HG03135 (cell line): ENCODE measurements around the gene SYS1.

Experiments used
- ATAC-seq: cut with Tn5 transposase; IDR thresholded peaks from one replicate; pipeline ENCODE4 v1.9.1; 2021; ENCODE audit warnings: mild to moderate bottlenecking, moderate library complexity; ENCODE audit not compliant: unreplicated experiment

SYS1 gene

DNA sequence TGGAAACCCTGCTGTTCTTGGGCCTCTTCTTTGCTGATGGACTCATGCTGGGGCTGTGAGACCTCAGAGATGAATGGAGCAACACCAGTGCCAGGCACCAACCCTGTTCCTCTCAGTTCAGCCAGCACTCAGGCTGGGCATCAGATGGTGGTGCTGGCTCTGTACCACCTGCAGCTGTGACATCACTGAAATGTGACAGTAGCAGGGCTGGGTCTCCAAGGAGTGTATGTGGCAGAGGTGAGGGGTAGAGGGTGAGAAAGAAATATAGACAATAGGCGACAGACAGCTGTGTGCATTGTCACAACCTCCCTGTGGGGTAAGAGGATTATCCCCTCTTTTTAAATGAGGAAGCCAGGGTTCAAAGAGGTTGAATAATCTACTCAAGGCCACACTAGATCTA, 15.2 kb downstream of the SYS1 start, which contains the start of gene TP53TG5:
Gene TP53TG5, minus strand, starts transcription at position 135 of the 400 bp plus-strand sequence. Its CDS starts 89 bp downstream, at position 46.
- no peak for ATAC-seq

DNA sequence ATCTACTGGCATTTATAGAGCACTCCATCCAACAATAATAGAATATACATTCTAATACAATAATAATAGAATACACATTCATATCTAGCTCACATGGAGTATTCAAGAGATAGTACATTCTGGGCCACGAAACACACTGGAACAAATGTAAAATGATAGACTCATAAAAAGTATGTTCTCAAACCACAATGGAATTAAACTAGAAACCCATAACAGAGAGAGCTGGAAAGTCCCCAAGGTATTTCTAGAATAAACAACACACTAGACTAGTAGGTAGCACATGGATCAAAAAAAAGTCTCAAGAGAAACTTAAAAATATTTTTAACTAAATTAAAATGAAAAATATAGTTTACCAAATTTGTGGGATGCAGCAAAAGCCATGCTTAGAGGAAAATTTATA, 24.3 kb downstream of the SYS1 start:
- ATAC-seq, result no peak

- ATAC-seq, result no peak
These were observed 28.0 kb downstream of the SYS1 start for GRCh38 chr20:45390931-45391330.

GRCh38 chr20:45391559-45391958, 28.6 kb downstream of the SYS1 start:
- ATAC-seq, result no peak

GRCh38 chr20:45392733-45393132, 29.8 kb downstream of the SYS1 start:
- ATAC-seq, result no peak

- ATAC-seq, result no peak
These were observed 31.5 kb downstream of the SYS1 start for GRCh38 chr20:45394221-45395113.

DNA sequence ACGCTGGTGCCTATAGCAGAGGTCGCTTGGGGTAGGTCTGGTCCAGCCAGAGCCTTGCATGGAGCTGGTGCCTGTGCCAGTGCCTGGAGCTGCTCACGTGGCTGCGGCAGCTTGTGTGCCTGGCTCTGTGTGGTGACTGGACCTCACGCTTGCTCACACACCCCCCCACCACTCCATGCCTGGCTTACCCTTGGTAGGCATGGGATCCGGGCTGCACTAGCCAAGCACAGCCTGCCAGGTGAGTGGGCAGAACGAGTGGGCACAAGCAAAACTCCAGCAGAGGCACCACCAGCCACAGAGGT, 32.1 kb downstream of the SYS1 start:
- ATAC-seq, result no peak

GRCh38 chr20:45399018-45399417, 36.1 kb downstream of the SYS1 start:
- ATAC-seq, result no peak

GRCh38 chr20:45400346-45401031, 37.5 kb downstream of the SYS1 start:
- no peak for ATAC-seq

DNA sequence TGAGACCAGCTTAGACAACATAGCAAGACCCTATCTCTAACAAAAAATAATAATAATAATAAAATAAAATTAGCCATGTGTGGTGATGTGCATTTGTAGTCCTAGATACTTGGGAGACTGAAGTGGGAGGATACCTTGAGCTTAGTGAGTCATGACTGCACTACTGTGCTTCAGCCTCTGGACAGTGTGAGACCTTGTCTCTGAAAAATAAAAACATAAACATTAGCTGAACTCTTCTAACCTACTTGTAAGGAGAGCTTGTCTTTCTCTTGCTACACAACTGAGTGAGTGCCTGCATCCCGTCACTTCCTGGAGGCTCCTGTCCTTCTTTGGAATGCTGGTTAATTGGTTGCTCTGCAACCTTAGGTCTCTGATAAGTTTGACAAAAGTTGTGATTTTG, 40.0 kb downstream of the SYS1 start:
- no peak for ATAC-seq

DNA sequence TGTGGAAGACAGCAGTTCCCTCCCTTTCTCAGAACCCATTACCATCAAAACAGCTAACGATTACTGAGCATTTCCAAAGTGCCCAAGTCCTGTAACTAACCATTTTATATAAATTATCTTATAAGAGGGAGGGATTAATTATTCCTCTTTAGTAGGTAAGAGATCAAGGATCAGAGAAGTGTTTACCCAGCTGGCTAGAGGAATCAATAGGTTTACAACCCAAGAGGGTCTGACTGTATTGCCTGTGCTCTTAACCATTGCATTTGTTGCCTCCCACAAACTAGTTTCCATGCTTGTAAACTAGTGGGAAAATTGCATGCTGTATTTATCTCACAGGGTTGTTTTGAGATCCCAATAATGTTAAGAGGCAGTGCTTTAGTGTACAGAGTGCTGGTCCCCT, 41.5 kb downstream of the SYS1 start:
- ATAC-seq, result no peak

- no peak for ATAC-seq
These were observed 42.8 kb downstream of the SYS1 start for GRCh38 chr20:45405571-45406259.

DNA sequence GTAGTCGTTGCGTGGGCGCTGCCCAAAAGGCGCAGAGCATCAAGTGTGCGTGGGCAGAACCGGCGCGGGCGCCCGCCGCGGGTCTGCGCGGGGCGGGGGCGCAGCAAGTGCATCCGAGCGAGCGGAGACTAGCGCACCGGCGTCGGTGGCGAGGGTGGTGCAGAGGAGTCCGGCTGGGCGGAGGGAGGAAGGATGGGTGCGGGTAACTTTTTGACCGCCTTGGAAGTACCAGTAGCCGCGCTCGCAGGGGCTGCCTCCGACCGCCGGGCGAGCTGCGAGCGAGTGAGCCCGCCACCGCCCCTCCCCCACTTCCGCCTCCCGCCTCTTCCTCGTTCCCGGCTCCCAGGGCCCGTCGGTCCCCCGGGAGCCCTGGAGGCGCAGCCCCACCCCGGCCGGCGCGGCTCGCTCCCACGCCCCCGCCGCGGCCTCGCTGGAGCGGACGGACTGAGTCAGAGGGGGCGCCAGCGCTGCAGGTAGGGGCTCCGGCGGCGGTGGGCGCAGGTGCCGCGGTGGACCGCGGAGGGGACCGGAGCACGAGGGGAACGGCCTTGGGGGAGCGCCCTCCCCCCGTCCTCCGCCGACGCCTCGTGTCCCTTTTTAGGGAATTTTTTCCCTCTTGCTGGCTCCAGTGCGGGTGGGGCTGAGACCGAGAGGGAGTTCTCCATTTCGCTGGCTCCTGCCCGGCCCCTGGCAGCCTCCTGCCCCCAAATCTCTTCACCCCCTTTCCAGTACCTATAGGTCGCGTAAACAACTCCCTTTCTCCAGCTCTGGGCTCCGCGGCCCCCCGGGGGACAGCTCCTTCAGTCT, 43.5 kb downstream of the SYS1 start:
- no peak for ATAC-seq

DNA sequence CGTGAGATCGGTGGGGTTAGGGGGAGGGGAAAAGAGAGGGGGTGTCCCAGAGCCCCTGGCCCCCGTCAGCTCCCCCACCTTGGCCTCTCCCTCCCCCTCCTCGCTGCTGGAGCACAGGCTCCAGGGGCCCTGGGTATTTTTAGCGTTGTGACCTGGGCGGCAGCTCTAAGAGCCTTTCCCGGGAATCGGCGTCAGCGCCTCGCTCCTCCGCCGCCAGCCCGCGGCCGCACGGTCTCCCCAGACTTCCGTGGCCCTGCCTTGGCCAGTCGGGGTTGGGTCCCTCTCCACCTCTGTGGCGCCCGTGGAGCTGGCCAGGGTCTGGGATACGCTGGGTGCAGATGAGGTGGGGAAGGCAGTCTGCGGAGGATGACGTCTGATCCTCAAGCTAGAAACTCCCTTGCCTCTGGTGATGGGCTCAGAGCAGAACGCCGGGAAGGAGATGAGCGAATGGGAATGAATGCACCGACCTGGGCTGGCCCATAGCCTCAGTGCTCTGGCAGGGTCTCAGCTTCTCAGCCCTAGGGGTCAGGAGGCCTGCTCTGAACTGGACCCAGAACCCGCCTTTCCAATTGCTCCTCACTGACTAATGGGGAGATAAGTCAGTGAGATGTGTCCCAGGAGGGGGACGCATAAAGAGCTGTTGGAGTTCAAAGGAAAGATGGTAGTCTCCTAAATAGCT, 44.2 kb downstream of the SYS1 start:
- no peak for ATAC-seq

- ATAC-seq, result no peak
These were observed 45.1 kb downstream of the SYS1 start, which contains the start of gene DBNDD2 for GRCh38 chr20:45407783-45408645. TSS of gene DBNDD2 (plus strand) at chr20:45408289. CDS start at chr20:45408468, 179 bp downstream.

GRCh38 chr20:45408646-45409213, 45.8 kb downstream of the SYS1 start:
- no peak for ATAC-seq

DNA sequence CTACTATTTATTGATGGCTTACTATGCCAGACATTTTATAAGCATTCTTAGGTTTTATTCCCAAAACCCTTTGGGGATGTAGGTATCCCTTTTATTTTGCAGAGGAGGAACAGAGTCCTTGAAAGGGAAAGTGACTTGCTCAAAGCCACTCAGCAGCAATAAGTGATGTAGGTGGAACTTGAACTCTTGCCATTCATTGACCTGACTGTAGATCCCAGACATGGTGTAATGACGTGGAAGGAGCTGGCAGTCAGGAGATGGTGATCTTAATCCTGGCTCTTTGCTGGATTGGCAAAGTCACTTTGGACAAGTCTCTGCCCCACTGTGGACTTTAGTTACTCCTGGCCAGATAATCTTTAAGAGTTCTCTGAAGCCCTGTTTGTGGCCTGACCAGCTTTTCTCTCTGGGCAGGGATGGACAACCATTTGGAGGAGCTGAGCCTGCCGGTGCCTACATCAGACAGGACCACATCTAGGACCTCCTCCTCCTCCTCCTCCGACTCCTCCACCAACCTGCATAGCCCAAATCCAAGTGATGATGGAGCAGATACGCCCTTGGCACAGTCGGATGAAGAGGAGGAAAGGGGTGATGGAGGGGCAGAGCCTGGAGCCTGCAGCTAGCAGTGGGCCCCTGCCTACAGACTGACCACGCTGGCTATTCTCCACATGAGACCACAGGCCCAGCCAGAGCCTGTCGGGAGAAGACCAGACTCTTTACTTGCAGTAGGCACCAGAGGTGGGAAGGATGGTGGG, 46.7 kb downstream of the SYS1 start:
- no peak for ATAC-seq

- ATAC-seq, result no peak
These were observed 47.9 kb downstream of the SYS1 start for GRCh38 chr20:45410887-45411286.
